Spleen (tissue), 11 donors: ENCODE data around the gene BCKDK. TPM values are rescaled to one million over a fixed set of nuclear protein-coding genes. Genes with fewer than 3 reads are reported as not detected.

Source experiments
- DNase-seq: peaks from one replicate; pipeline ENCODE4 v3.0.0-alpha.2; 2020
- H3K27ac ChIP-seq, 8 donors: fragments of 200-600 bp; sonication (generic) in 7 of 8; 1 replicate in 4 of 8; 2 replicates in 4 of 8; pipeline versions ENCODE4 v1.5.0 to v1.8.0; 2016 to 2021; ENCODE audit warnings: inconsistent platforms in 4 of 8, mild to moderate bottlenecking in 4 of 8, moderate library complexity in 1 of 8
- H3K27me3 ChIP-seq, 7 donors: fragments of 200-600 bp; sonication (generic) in 6 of 7; replicated peaks in 1 of 7; 1 replicate in 4 of 7; 2 replicates in 3 of 7; pipeline versions ENCODE4 v1.5.0 to v1.8.0; 2016 to 2021; ENCODE audit warnings: inconsistent platforms in 3 of 7, mild to moderate bottlenecking in 1 of 7
- H3K36me3 ChIP-seq, 6 donors: fragments of 200-600 bp; sonication (generic) in 5 of 6; 1 replicate in 4 of 6; 2 replicates in 2 of 6; pipeline versions ENCODE4 v1.5.0 to v1.8.0; 2016 to 2021; ENCODE audit warnings: inconsistent platforms in 2 of 6
- H3K4me1 ChIP-seq, 6 donors: fragments of 200-600 bp; sonication (generic) in 5 of 6; 1 replicate in 3 of 6; 2 replicates in 3 of 6; pipeline versions ENCODE4 v1.5.0 to v1.8.0; 2016 to 2021; ENCODE audit warnings: inconsistent platforms in 3 of 6
- H3K4me3 ChIP-seq, 8 donors: fragments of 200-600 bp; sonication (generic) in 7 of 8; 1 replicate in 4 of 8; 2 replicates in 4 of 8; pipeline versions ENCODE4 v1.5.0 to v1.8.0; 2016 to 2021; ENCODE audit warnings: inconsistent platforms in 4 of 8, mild to moderate bottlenecking in 4 of 8, moderate library complexity in 2 of 8
- H3K9me3 ChIP-seq, 8 donors: fragments of 200-600 bp; sonication (generic) in 7 of 8; 1 replicate in 4 of 8; 2 replicates in 4 of 8; pipeline versions ENCODE4 v1.5.0 to v1.8.0; 2016 to 2021; ENCODE audit warnings: inconsistent platforms in 4 of 8
- POLR2A ChIP-seq, 3 donors: fragments of 450-650 bp; IDR thresholded peaks; one replicate each; pipeline ENCODE4 v1.5.1; 2017; ENCODE audit warnings: antibody characterized with exemption in 3 of 3, mild to moderate bottlenecking in 1 of 3
- POLR2AphosphoS5 ChIP-seq, 3 donors: sonication (generic); formaldehyde crosslinking; IDR thresholded peaks; one replicate each; pipeline ENCODE4 v1.5.1; 2017; ENCODE audit warnings: antibody characterized with exemption in 3 of 3
- WGBS, 5 donors: extraction: QIAGEN DNeasy Blood & Tissue Kit in 3 of 5; methylation state at CpG; one replicate each; pipeline versions ENCODE4 v1.1.5 to v1.1.7; 2013 to 2018; 5-methylcytosine and 5-hydroxymethylcytosine counted together
- intact Hi-C: fragments of 100-400 bp; cut with DNase I; formaldehyde crosslinking; loops from one replicate; pipeline ENCODE4 v1.15.0; 2023; ENCODE audit warnings: low total_unique reads
- polyA plus RNA-seq, 3 donors: library from polyadenylated mRNA; stranded (reverse); fragments of 200-250 nt; gene quantifications; one replicate each; pipeline ENCODE4 v1.2.1, GENCODE V29; 2013
- total RNA-seq, 7 donors: library from RNA; depleted of rRNA in 3 of 7; stranded (reverse); fragments of >200 nt in 3 of 7; fragmentation: NEBNext Ultra II Directional in 4 of 7; extraction: Animal tissue kit (Norgen Biotek cat#: 25700) in 4 of 7; gene quantifications; one replicate each; pipeline versions ENCODE4 v1.1.0 to v1.2.1, GENCODE V29; 2016 to 2021
- TF ChIP-seq, protein P1 (sequence below), 11 experiments: fragments of 200-600 bp in 7 of 11; fragments of 450-650 bp in 4 of 11; sonication (generic) in 4 of 11; IDR thresholded peaks in 8 of 11; conservative IDR thresholded peaks in 3 of 11; 1 replicate in 7 of 11; 2 replicates in 4 of 11; pipeline versions ENCODE4 v1.4.0 to v1.8.0; 2016 to 2021; ENCODE audit warnings: antibody characterized with exemption in 11 of 11, inconsistent platforms in 4 of 11, mild to moderate bottlenecking in 1 of 11
- donor health status: healthy with polysubstance abuse.
- donor health status: DM: no; HTN: no; CAD: no; lungs with moderate emphysema.
- donor health status: DM: no; HTN: no; CAD: no.
- donor health status: Bipolar disorder and iron deficiency.
- donor health status: healthy.
- donor health status: DM: no; HTN: no; CAD: no.
- donor health status: DM: yes; HTN: yes; CAD: no.

BCKDK gene
- total and polyA plus RNA-seq, 10 donors: 15.0 to 55.7 (median 39.0) TPM

DNA sequence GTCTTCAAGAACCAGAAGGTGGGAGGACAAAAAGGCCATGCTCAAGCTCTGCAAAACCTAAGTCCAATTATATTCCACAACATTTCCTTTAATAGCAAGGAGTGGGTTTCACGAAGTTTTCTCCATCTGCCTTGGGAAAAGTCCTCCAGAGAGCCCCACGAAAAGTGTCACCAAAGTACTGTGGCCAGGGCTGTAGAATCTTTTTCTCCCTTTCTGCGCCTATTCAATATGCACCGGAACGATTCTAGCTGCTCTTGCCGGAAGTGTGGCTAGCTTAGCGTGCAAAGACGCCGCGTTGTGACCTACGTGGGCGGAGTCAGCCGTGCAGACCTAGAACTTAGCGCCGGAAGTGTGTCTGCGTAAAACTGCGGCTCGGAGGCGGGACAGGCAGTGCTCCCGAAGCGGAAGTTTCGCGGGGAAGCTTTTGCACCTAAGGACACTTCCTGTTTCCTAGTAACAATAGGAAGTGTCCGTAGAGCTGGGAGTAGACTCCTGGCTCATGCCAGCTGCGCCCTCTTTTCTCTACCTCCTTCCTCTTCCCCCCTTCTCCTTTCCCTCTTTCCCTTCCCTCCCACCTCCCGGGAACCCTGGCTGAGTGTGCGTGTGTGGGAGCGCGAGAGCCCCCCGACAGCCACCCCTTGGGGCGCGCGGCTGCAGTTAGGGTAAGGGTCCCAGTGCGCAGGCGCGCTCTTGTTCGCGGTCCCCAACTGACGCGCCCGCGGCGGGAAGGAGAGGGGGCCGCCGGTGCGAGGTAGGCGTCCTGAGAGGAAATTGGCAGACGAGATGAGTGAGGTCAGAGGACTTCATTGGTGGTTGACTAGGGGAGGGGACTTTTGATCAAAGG lies 34.0 kb upstream of the BCKDK start, which contains the start of the genes ZNF646 and ZNF668:
TSS of gene ZNF646 (plus strand) at position 453 of the 844 bp plus-strand sequence. CDS start 1,903 bp downstream, outside the sequence.
TSS of gene ZNF668 (minus strand) at position 271 of the 844 bp plus-strand sequence. CDS start 9,781 bp downstream, outside the sequence.
- Histone ChIP-seq H3K4me3 (peak within 1 kb of the TSS; percentile 75 to 100 (median 96)), H3K9me3 (no peaks in the 10 kb centered on the region), H3K36me3 (peaks cover 0 to 36% (median 32%) of the 10 kb centered on the region in 6 donors), H3K4me1 (peaks cover 21 to 71% (median 45%) of the 10 kb centered on the region in 6 donors), H3K27me3 (no peaks in the 10 kb centered on the region), H3K27ac (peak within 1 kb of the TSS; percentile 89 to 98 (median 94))
- TF ChIP-seq, protein P1, sequence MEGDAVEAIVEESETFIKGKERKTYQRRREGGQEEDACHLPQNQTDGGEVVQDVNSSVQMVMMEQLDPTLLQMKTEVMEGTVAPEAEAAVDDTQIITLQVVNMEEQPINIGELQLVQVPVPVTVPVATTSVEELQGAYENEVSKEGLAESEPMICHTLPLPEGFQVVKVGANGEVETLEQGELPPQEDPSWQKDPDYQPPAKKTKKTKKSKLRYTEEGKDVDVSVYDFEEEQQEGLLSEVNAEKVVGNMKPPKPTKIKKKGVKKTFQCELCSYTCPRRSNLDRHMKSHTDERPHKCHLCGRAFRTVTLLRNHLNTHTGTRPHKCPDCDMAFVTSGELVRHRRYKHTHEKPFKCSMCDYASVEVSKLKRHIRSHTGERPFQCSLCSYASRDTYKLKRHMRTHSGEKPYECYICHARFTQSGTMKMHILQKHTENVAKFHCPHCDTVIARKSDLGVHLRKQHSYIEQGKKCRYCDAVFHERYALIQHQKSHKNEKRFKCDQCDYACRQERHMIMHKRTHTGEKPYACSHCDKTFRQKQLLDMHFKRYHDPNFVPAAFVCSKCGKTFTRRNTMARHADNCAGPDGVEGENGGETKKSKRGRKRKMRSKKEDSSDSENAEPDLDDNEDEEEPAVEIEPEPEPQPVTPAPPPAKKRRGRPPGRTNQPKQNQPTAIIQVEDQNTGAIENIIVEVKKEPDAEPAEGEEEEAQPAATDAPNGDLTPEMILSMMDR (IDR thresholded peaks at IDR 0.05 in 8 of 11, conservative IDR thresholded peaks at IDR 0.05 in 3 of 11): peak in 3 of 11 experiments; percentile 7 to 39 (median 11)
- TF ChIP-seq POLR2AphosphoS5 (IDR thresholded peaks at IDR 0.05): peak; percentile 93 to 96 (median 93)
- TF ChIP-seq POLR2A (IDR thresholded peaks at IDR 0.05): peak in 2 of 3 donors; percentile 31 to 53
- DNase-seq: peak; percentile 99
- intact Hi-C loops: loop anchor here (2.0 kb wide), 1 partner anchor 41 kb away; the partner anchor contains the start of gene STX4
- 0 to 1% (median 0%) methylated on average over 37 to 48 of the region's 48 CpGs for WGBS, 5 donors

DNA sequence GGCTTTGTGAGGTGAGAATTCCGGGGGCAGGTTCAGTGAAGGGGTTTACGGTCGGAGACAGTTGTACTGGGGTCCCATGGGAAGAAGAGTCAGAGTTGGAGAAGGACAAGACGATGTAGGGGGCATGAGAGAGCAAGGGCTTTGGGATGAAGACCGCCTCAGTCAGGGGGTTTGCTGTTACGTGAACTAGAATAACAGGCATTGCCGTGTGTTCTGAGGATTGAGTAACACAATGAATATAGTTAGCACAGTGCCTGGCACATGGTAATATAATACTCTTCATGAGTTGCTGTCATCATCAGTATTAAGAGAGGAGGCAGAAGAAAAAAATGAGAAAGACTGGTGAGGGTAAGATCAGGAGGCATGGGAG lies 33.4 kb upstream of the BCKDK start:
- peak overlapping the region; percentile 89 to 98 (median 94) for H3K27ac ChIP-seq
- H3K36me3 ChIP-seq: peaks cover 0 to 42% (median 38%) of the 10 kb centered on the region in 6 donors
- no peaks in the 10 kb centered on the region for H3K27me3 ChIP-seq
- DNase-seq: no peak
- 0 to 2% (median 1%) methylated on average over 7 of the region's 7 CpGs for WGBS, 5 donors
- peaks cover 21 to 77% (median 48%) of the 10 kb centered on the region in 6 donors for H3K4me1 ChIP-seq
- intact Hi-C loops: loop anchor here (2.0 kb wide), 1 partner anchor 42 kb away; the partner anchor contains the start of gene STX4
- peak overlapping the region; percentile 75 to 100 (median 96) for H3K4me3 ChIP-seq
- TF ChIP-seq POLR2A (IDR thresholded peaks at IDR 0.05) (no peak), POLR2AphosphoS5 (IDR thresholded peaks at IDR 0.05) (no peak)
- TF ChIP-seq, protein P1 (IDR thresholded peaks at IDR 0.05 in 8 of 11, conservative IDR thresholded peaks at IDR 0.05 in 3 of 11): no peak
- H3K9me3 ChIP-seq: no peaks in the 10 kb centered on the region

- peaks cover 0 to 58% (median 53%) of the 10 kb centered on the region in 6 donors for H3K36me3 ChIP-seq
Observed at GRCh38 chr16:31076319-31076718, 31.9 kb upstream of the BCKDK start.

More at GRCh38 chr16:31076319-31076718, 31.9 kb upstream of the BCKDK start:
- intact Hi-C loops: no loop called here
- 81 to 89% (median 86%) methylated on average over 14 to 16 of the region's 16 CpGs for WGBS, 5 donors
- TF ChIP-seq POLR2AphosphoS5 (IDR thresholded peaks at IDR 0.05) (no peak), POLR2A (IDR thresholded peaks at IDR 0.05) (no peak)
- TF ChIP-seq, protein P1 (IDR thresholded peaks at IDR 0.05 in 8 of 11, conservative IDR thresholded peaks at IDR 0.05 in 3 of 11): no peak
- Histone ChIP-seq H3K9me3 (no peaks in the 10 kb centered on the region), H3K4me1 (peaks cover 21 to 85% (median 48%) of the 10 kb centered on the region in 6 donors), H3K27me3 (no peaks in the 10 kb centered on the region), H3K27ac (peak overlapping the region in 1 of 8 donors; percentile 93), H3K4me3 (no peak overlapping the region)
- DNase-seq: no peak
